H9 (cell line): ENCODE measurements around the gene ELMO2. TPM values are rescaled to one million over a fixed set of nuclear protein-coding genes. Genes with fewer than 3 reads are reported as not detected.

Experiments used
- DNase-seq: peaks from one replicate; pipeline ENCODE4 v3.0.0-alpha.2; 2017
- H2AFZ ChIP-seq: one replicate; pipeline ENCODE4 v1.6.1; 2013; ENCODE audit warnings: mild to moderate bottlenecking, low read length, control low read depth, moderate library complexity
- H2AK5ac ChIP-seq: 2 replicates; pipeline ENCODE4 v1.6.1; 2013; ENCODE audit warnings: low read length, control low read depth, mixed read lengths; ENCODE audit not compliant: insufficient read length
- H2BK120ac ChIP-seq: one replicate; pipeline ENCODE4 v1.6.1; 2013; ENCODE audit warnings: low read depth, mild to moderate bottlenecking, low read length, control low read depth, inconsistent platforms; ENCODE audit not compliant: poor library complexity, severe bottlenecking
- H2BK12ac ChIP-seq: 2 replicates; pipeline ENCODE4 v1.6.1; 2013; ENCODE audit warnings: low read length, control low read depth, mixed read lengths, low read depth; ENCODE audit not compliant: insufficient read length
- H2BK15ac ChIP-seq: 2 replicates; pipeline ENCODE4 v1.6.1; 2013; ENCODE audit warnings: low read depth, low read length, control low read depth
- H2BK20ac ChIP-seq: one replicate; pipeline ENCODE4 v1.6.1; 2013; ENCODE audit warnings: low read depth, mild to moderate bottlenecking, low read length, control low read depth, inconsistent platforms; ENCODE audit not compliant: poor library complexity, severe bottlenecking
- H2BK5ac ChIP-seq: 2 replicates; pipeline ENCODE4 v1.6.1; 2013; ENCODE audit warnings: low read length, control low read depth, mixed read lengths; ENCODE audit not compliant: insufficient read length
- H3K14ac ChIP-seq: 2 replicates; pipeline ENCODE4 v1.6.1; 2013; ENCODE audit warnings: low read length, control low read depth; ENCODE audit not compliant: insufficient read depth
- H3K18ac ChIP-seq: 2 replicates; pipeline ENCODE4 v1.6.1; 2013; ENCODE audit warnings: low read depth, mild to moderate bottlenecking, mixed read lengths, low read length, control low read depth; ENCODE audit not compliant: insufficient read length
- H3K23ac ChIP-seq: 2 replicates; pipeline ENCODE4 v1.6.1; 2013; ENCODE audit warnings: low read length, control low read depth, mixed read lengths, low read depth; ENCODE audit not compliant: insufficient read length
- H3K23me2 ChIP-seq: 2 replicates; pipeline ENCODE4 v1.6.1; 2013; ENCODE audit warnings: low read depth, mild to moderate bottlenecking, mixed read lengths, low read length, control low read depth; ENCODE audit not compliant: insufficient read length, poor library complexity, severe bottlenecking
- H3K27ac ChIP-seq: 2 replicates; pipeline ENCODE4 v1.5.1; 2013; ENCODE audit warnings: low read length, control low read depth, mixed read lengths, low read depth; ENCODE audit not compliant: insufficient read length
- H3K27me3 ChIP-seq: 2 replicates; pipeline ENCODE4 v1.6.1; 2013; ENCODE audit warnings: low read length, control low read depth, inconsistent platforms; ENCODE audit not compliant: insufficient read depth
- H3K4ac ChIP-seq: 2 replicates; pipeline ENCODE4 v1.6.1; 2013; ENCODE audit warnings: low read depth, mild to moderate bottlenecking, control low read depth, inconsistent platforms, low read length, moderate library complexity
- H3K4me1 ChIP-seq: 2 replicates; pipeline ENCODE4 v1.6.1; 2013; ENCODE audit warnings: low read length, control low read depth, inconsistent platforms; ENCODE audit not compliant: insufficient read depth
- H3K4me2 ChIP-seq: 2 replicates; pipeline ENCODE4 v1.6.1; 2013; ENCODE audit warnings: low read length, control low read depth, mixed read lengths; ENCODE audit not compliant: insufficient read length, insufficient read depth
- H3K56ac ChIP-seq: 2 replicates; pipeline ENCODE4 v1.6.1; 2013; ENCODE audit warnings: low read depth, mild to moderate bottlenecking, mixed read lengths, low read length, control low read depth; ENCODE audit not compliant: insufficient read length
- H3K79me1 ChIP-seq: 2 replicates; pipeline ENCODE4 v1.6.1; 2013; ENCODE audit warnings: low read depth, mild to moderate bottlenecking, moderate library complexity, low read length, control low read depth, inconsistent platforms; ENCODE audit not compliant: insufficient read depth, poor library complexity, severe bottlenecking
- H3K79me2 ChIP-seq: 2 replicates; pipeline ENCODE4 v1.6.1; 2013; ENCODE audit warnings: low read length, control low read depth, inconsistent platforms; ENCODE audit not compliant: insufficient read depth
- H3K9ac ChIP-seq: 2 replicates; pipeline ENCODE4 v1.6.1; 2013; ENCODE audit warnings: low read length, control low read depth, mixed read lengths; ENCODE audit not compliant: insufficient read length; ENCODE audit errors: extremely low read depth
- H3K9me3 ChIP-seq: one replicate; pipeline ENCODE4 v1.6.1; 2013; ENCODE audit warnings: low read depth, low read length, inconsistent platforms; ENCODE audit not compliant: control insufficient read depth
- H3T11ph ChIP-seq: one replicate; pipeline ENCODE4 v1.6.1; 2013; ENCODE audit warnings: mild to moderate bottlenecking, low read length, control low read depth, inconsistent platforms
- H4K20me1 ChIP-seq: one replicate; pipeline ENCODE4 v1.6.1; 2013; ENCODE audit not compliant: control insufficient read depth, insufficient read length, insufficient read depth
- H4K5ac ChIP-seq: 2 replicates; pipeline ENCODE4 v1.6.1; 2013; ENCODE audit warnings: low read depth, mild to moderate bottlenecking, mixed read lengths, low read length, control low read depth; ENCODE audit not compliant: insufficient read length
- H4K8ac ChIP-seq: replicated peaks from 2 replicates; pipeline ENCODE4 v1.6.1; 2013; ENCODE audit warnings: low read length, control low read depth, mixed read lengths, low read depth; ENCODE audit not compliant: insufficient read length
- H4K91ac ChIP-seq: 2 replicates; pipeline ENCODE4 v1.6.1; 2013; ENCODE audit warnings: low read depth, mild to moderate bottlenecking, moderate library complexity, mixed read lengths, low read length, control low read depth; ENCODE audit not compliant: insufficient read length
- H3K27ac Mint-ChIP-seq, 3 experiments: 2 replicates in 2 of 3; 3 replicates in 1 of 3; pipeline ENCODE4 v1.8.0; 2020 to 2021; ENCODE audit warnings: mixed read lengths in 3 of 3, mild to moderate bottlenecking in 1 of 3, moderate library complexity in 1 of 3
- H3K27me3 Mint-ChIP-seq: 2 replicates; pipeline ENCODE4 v1.8.0; 2021; ENCODE audit warnings: low read depth, mild to moderate bottlenecking, moderate library complexity, mixed read lengths
- H3K36me3 Mint-ChIP-seq, 3 experiments: 2 replicates in 2 of 3; 3 replicates in 1 of 3; pipeline ENCODE4 v1.8.0; 2020 to 2021; ENCODE audit warnings: low read depth in 3 of 3, mixed read lengths in 3 of 3; ENCODE audit not compliant: insufficient read depth in 1 of 3
- H3K4me1 Mint-ChIP-seq, 2 experiments: 2 replicates each; pipeline ENCODE4 v1.8.0; 2020; ENCODE audit warnings: mixed read lengths in 2 of 2
- H3K4me3 Mint-ChIP-seq, 2 experiments: 2 replicates in 1 of 2; 3 replicates in 1 of 2; pipeline ENCODE4 v1.8.0; 2020 to 2021; ENCODE audit warnings: mild to moderate bottlenecking in 2 of 2, mixed read lengths in 2 of 2, moderate library complexity in 1 of 2
- H3K9me3 Mint-ChIP-seq, 2 experiments: 2 replicates in 1 of 2; 3 replicates in 1 of 2; pipeline ENCODE4 v1.8.0; 2020; ENCODE audit warnings: mild to moderate bottlenecking in 2 of 2, mixed read lengths in 2 of 2, moderate library complexity in 1 of 2
- WGBS: extraction: QIAGEN DNeasy Blood & Tissue Kit; methylation state at CpG from one replicate; pipeline ENCODE4 v1.1.7; 2013; ENCODE audit warnings: missing lambda C conversion rate, low lambda C conversion rate, mixed read lengths; ENCODE audit not compliant: insufficient read length; ENCODE audit errors: extremely low coverage; 5-methylcytosine and 5-hydroxymethylcytosine counted together
- total RNA-seq: library from RNA; stranded (reverse); gene quantifications from 2 replicates; pipeline ENCODE4 v1.2.1, GENCODE V29; 2021
- TF ChIP-seq, protein P1 (sequence below): fragments of 200-600 bp; sonication (generic); conservative IDR thresholded peaks from 3 replicates; pipeline ENCODE4 v1.8.0; 2021; ENCODE audit warnings: antibody characterized with exemption, mild to moderate bottlenecking

The ELMO2 gene
- total RNA-seq, 1 experiment from 2014 or later: 32.5 TPM

DNA sequence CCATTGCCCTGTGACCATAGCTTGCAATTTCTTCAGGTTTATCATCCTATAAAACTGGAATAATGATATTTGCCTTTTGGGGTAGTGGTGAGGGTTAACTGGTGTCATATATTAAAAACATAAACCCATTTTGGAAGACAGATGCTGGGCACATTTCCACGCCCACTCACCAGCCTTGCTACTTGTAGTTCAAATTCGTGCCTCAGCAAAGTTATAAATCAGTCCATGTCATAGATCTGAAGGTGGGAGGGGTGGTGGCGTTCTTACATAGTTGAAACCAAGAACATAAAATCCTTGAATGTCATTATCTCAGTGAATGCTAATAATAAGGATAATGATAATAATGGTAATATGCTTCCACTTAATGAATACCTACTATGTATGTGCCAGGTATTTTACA, 9.4 kb upstream of the ELMO2 start:
- TF ChIP-seq, protein P1, sequence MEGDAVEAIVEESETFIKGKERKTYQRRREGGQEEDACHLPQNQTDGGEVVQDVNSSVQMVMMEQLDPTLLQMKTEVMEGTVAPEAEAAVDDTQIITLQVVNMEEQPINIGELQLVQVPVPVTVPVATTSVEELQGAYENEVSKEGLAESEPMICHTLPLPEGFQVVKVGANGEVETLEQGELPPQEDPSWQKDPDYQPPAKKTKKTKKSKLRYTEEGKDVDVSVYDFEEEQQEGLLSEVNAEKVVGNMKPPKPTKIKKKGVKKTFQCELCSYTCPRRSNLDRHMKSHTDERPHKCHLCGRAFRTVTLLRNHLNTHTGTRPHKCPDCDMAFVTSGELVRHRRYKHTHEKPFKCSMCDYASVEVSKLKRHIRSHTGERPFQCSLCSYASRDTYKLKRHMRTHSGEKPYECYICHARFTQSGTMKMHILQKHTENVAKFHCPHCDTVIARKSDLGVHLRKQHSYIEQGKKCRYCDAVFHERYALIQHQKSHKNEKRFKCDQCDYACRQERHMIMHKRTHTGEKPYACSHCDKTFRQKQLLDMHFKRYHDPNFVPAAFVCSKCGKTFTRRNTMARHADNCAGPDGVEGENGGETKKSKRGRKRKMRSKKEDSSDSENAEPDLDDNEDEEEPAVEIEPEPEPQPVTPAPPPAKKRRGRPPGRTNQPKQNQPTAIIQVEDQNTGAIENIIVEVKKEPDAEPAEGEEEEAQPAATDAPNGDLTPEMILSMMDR: no peak
- Histone ChIP-seq H3K4me2 (no peak overlapping the region), H3K23ac (no peak overlapping the region), H3K56ac (no peak overlapping the region), H4K8ac (no peak overlapping the region), H4K91ac (no peak overlapping the region), H2BK20ac (no peak overlapping the region), H2AFZ (no peak overlapping the region), H3T11ph (no peak overlapping the region), H3K9me3 (no peaks in the 10 kb centered on the region), H3K4me1 (no peaks in the 10 kb centered on the region), H3K14ac (no peak overlapping the region), H2AK5ac (no peak overlapping the region), H3K79me1 (no peaks in the 10 kb centered on the region), H4K5ac (no peak overlapping the region), H4K20me1 (no peaks in the 10 kb centered on the region), H3K23me2 (no peaks in the 10 kb centered on the region), H2BK5ac (no peak overlapping the region), H2BK120ac (no peak overlapping the region), H3K9ac (no peak overlapping the region), H3K79me2 (no peaks in the 10 kb centered on the region), H3K18ac (no peak overlapping the region), H2BK15ac (no peak overlapping the region), H3K27me3 (no peaks in the 10 kb centered on the region), H2BK12ac (no peak overlapping the region), H3K27ac (no peak overlapping the region), H3K4ac (no peak overlapping the region)
- no peaks in the 10 kb centered on the region for H3K36me3 Mint-ChIP-seq
- H3K4me1 Mint-ChIP-seq: peaks cover 18 to 21% of the 10 kb centered on the region in 2 experiments
- no peak overlapping the region for H3K4me3 Mint-ChIP-seq
- no peak overlapping the region for H3K27ac Mint-ChIP-seq
- WGBS: no CpG with 5 or more reads among the region's 3 CpGs
- no peaks in the 10 kb centered on the region for H3K9me3 Mint-ChIP-seq
- no peaks in the 10 kb centered on the region; the same call in 1 of the 2 replicates for H3K27me3 Mint-ChIP-seq
- DNase-seq: no peak
